RKO (cell line): ENCODE data around the gene SPNS2.

Experiments
- DNase-seq: peaks from one replicate; pipeline ENCODE4 v3.0.0-alpha.2; 2016; ENCODE audit warnings: low spot score

Gene SPNS2

DNA sequence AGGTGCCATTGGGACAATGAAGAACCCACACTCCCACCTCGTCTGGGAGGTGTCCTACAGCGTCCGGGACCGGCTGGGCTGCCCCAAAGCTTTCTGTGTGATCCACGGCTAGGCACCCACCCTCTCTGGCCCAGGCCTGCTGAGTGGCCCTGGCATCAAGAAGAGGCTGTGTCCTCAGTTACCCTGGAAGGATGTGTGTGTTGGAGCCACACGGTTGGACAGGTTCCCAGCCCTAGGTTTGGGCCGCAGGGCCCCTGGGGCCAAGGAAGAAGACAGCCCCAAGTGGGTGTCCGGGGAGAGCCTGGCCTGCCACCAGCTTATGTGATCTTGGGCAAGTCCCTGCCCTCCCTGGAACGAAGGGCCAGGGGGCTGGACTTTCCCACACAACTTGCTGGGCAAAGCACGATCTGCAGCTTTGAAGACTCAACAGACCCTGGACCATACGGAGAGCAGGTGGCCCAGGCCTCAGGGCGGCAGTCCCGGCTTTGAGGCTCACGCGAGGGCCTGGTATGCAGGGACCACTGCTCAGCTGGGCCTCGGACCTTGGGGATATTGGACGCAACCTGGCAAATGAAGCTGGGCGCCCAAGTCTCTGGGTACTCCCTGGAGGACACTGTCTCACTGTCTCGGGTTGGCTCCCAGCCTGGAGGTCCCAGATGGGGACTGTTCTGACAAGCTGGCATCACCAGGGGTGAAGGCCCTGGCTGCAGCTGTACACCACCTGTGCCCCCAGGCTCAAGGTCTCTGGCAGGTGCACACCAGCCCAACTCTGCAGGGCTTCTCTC is 39.0 kb downstream of the SPNS2 start:
- no peak for DNase-seq

DNA sequence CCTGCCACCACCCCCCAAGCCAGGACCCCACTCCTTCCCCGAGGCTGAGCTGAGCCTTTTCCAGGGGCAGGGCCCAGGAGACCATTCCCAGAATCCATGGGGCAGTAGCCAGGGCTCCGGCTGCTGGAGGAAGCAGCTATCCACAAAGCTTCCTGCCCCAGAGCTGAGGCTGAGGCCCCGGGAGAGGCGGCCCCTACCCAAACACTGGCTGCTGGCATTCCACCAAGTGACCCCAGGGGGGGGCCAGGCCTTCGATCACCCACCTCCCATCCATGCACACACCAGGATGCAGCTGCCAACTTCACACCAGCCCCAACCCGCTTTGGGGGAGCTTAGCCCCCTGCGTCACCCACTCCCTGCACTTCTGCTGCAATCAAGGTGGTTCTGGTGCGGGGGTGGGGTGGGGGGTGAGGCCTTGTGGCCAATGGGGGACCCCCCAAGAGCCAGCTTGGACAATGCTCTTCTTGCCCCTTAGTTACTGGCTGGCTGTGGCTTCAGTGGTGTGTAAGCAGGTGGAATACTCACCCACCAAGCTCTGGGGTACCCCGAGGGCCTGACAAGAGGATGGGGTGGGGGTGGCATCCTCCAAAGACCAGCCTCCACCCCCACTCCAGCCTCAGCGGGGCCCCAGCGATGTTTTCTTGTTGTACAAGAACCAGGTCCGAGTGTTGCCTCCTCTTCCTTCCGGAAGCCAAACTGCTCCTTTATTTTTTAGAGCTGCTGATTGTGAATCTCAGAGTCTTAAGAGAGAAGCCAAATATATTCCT is 39.7 kb downstream of the SPNS2 start:
- DNase-seq = no peak

DNA sequence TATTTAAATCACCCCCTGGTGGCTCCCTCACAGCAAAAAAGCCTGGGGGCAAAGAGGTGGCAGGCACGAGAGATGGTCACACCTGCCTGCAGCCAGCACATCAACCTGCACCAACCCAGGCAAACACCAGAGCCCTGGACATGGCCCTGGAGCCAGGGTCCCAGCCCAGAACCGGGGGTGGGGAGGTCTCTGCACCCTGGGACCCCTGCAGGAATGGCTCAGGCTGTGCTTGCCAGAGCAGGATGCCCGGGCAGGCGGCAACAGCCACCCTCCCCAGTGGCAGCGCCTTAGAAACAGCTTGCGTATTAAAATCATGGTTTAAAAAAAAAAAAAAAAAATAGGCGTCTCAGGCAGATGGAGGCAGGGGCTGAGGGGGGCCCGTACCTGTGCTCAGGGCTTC is 40.3 kb downstream of the SPNS2 start:
- no peak for DNase-seq

DNA sequence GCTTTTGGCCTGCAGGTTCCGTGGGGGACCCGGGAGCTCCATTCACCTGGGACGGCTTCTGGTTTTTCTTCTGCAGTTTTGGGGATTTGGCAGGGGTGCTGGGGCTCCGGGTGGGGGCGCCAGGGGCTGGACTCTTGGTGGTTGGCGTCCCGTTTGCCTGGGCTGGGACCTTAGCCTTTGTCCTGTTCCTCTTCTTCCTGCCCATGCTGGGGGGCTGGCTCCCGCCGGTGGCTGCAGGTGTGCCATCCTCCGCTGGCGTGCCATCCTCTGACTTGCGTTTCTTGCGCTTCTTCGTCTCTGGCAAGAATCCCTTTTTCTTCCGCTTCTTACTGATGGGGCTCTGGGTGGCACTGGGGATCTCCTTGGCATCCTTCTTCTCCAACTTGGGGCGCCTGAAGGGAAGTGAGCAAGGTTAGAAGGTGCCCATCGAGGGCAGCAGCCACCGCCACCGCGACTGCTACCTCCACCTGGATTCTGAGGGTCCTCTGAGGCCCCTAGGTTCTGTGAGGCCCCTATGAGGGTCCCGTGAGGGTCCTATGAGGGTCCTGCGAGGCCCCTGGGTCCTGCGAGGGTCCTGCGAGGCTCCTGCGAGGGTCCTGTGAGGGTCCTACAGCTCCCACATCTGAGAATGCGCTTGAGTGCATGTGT is 41.0 kb downstream of the SPNS2 start:
- DNase-seq = no peak

DNA sequence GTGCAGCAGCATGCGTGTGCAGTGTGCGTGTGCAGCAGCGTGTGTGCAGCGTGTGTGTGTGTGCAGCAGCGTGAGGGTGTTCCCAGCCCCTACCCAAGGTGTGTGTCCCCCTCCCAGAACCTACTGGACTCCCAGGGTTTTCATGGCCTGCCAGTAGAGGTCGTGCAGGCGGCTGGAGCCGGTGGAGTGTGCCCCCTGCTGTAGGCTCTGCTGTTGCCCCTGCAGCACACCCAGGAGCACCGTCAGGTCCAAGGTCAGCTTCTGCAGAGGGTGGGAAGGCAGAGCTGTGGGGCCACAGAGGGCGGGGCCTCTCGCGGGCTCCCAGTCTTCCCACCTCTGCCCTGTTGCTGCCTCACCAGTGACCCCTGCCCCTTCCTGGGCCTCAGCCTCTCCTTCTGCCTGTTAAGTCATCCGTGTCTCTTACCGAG is 41.6 kb downstream of the SPNS2 start:
- no peak for DNase-seq

DNA sequence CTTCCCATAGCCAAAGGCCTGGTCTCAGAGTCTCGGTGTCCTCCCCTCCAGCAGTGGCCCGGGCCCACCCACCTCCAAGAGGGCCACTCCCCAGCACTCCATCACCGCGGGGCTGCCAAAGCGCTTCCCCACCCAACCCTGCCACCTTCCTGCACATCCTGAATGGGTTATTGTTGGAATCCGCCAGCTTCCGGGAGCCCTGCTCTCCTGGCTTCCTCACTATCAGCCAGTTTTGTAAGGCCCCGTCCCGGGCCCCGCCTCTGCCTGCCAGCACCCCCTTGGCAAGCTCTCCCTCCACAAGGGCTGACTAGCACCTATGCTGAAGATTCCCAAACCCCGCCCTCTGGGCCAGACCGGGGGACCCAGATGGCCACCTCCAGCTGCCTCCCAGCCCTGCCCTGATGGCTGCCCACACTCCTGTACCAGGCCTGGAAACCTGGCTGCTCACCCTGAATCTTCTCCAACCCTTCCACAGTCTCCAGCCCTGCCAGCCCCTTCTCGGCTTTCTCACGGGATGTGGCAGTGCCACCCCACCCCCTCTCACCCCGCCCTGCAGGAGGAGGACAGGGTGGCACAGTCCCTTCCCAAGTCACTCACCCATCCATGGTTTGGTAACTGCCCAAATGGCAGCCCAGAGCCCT is 42.1 kb downstream of the SPNS2 start:
- DNase-seq = no peak

DNA sequence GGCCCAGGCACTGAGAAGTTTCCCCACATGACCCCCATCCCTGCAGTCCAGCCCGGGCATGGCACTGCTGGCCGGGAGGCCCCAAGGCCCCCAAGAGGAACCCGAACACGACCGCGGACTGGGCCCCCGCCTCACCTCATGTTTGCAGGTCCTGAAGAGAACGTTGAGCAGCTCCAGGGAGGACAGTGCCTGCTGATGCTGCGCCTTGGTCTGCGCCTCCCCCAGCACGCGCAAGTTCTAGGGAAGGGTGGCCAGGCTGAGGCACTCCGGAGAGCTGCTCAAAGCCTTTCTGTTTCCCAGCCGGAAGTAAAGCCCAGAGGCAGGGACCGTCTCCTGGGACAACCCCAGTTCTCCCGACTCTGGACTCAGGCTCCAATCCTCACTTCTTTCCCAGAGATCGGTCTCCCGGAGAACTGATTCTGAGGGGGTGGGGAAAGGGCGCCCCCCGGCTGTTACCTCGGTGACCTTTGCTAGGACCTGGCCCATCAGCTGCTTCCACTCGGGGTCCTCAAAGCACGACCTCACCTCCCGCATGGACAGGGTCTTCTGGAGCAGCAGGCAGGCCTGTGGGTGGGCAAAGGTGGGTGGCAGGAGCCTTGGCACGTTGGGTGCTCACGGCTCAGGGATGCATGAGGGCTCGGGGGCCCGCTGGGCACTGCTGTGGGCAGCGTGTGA is 42.8 kb downstream of the SPNS2 start:
- no peak for DNase-seq

DNA sequence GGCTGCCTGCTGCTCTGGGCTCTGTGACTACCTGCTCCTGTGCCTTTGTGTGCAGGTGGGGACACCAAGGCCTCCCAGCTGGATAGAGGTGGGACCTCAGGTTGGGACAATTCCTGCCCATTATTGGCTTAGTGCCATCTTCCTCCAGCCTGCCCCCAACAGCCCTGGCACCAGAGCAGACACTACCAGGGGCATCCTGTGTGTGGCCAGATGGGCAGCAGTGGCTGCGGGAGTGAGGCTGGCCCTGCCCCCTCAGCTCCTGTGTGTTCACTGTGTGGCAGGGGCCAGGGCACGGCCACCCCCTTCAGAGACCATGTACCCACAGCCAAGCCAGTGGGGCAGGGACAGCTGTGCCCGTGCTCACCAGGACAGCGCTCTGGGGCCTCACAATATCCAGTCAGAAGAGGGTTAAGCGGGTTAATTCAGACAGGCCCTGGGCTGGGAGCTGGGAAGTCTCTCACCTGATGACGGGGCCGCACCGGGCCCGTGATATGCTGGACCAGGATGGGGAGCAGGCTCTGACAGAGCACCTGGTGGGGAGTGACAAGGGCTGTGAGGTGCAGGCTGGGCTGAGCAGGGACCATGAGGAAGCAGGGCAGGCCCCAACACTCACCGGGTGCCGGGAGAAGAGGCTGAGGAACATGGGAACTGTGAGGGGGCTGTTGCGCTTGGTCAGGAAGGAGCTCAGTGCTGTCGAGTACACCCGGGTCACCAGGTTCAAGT is 43.5 kb downstream of the SPNS2 start:
- no peak for DNase-seq

DNA sequence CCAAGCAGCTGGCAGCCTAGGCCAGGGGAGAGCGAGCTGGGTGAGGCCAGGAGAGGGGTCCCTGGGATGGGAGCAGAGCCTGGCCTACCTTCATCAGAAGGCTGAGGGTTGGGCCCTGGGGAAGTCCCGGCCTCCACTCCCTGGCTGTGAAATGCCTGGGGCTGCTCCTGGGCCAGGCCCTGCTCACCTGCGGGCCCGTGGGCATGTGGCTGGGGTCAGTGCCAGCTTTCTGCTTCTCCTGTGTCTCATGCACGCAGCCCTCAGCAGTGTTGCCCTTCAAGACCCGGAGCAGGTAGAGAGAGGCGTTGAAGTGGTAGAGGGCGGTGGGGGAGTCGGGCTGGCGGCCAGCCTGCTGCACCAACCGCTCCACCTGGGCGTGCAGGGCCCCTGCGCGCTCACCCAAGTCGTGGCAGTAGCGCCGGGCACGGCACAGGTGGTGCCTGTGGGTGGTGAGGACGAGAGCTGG is 44.1 kb downstream of the SPNS2 start:
- DNase-seq = no peak

DNA sequence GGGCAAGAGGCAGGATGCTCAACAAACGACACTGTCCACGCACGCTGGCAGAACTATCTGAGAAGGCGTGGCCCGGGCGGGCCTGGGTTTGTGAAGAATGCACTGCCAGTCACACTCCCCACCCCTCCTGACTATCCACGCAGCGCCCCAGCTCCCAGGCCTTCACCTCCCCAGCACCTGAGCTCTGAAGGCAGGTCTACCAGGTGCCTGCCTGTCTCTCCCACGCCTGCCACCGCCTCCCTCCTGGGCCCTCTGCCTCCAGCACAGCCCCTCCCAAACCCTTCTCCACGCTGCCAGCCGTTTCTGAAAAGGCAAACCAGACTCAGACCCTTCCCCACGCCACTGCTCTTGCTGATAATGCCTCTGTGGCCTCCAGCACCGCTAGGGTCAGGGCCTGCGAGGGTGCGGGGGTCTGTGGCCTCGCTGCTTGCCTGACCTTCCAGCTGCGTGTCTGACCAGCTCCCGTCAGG is 44.9 kb downstream of the SPNS2 start:
- DNase-seq = no peak

DNA sequence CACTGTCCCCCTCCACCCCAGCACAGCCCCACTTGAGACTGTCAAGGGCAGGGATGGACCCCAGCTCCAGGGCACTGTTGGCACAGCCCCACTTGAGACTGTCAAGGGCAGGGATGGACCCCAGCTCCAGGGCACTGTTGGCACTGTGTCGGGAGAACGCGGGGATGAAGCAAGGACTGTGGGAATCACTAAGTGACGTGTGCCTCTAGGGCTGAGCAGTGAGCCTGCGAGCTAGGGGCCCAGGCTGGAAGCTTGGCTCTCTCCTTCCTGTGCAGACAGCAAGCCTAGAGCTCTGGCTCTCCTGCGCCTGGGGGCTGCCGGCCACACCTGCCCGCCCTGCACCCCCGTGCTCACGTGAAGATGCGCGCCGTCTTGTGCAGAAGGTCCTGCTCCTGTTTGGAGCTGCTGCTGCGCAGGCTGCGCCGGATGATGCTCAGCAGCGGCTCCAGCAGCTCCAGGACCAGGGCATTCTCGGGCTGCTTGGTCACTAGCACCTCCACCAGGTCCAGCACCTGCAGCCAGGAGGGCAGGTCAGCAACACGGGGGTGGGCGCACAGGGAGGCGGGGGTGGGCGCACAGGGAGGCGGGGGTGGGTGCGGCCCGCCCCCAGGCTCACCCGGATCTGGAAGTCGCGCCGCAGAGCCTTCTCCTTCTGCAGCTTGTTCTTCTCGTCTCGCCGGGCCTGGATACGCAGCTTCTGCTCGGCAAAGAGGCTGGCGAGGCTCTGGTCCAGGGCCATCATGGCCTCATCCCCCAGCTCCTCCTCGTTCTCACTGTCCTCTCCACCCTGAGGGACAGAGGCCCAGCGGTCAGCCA is 45.7 kb downstream of the SPNS2 start:
- DNase-seq = no peak

DNA sequence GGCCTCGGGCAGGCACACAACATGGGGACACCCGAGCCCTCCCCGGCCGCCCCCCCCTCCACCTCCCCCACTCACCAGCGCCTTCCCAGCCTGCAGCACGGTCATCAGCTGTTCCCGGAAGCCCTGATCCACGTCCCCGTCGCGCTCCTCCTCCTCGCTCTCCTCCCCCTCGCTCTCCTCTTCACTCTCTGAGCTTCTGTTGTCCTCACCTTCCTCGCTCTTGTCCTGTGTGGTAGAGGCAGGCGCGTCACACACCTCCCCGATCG is 46.2 kb downstream of the SPNS2 start:
- no peak for DNase-seq

DNA sequence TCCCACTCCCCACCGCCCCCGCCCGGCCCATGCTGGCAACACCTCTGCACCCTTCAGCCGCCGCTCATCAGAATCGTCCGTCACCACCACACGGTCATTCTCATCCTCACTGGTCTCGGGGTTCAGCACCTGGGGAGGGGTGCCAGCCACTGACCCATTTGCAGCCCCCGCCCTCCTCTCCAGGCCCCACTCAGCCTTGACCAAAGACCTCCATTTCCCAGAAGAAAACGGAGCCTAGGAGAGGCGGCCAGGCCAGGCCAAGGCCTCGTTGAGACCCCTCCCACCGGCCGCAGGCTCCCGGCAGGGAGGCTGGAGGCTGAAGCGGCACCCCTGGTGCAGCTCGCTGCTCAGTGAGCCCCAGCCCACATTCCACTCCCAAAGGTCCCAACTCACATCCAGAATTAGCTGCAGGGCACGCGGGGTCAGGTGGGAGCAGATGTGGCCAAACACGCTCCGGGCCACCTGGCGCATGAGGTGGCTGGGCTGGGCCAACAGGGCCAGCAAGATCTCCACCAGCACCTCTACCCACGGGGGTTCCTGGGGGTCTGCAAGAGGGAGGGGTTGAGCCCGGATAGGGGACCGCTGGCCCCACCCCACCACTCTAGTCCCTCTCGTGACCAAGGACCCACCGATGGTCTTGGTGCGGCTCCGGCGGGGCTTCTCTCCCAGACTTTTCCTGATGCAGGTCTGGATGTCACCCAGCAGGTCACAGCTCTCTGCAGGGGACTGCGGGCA is 46.7 kb downstream of the SPNS2 start:
- no peak for DNase-seq

DNA sequence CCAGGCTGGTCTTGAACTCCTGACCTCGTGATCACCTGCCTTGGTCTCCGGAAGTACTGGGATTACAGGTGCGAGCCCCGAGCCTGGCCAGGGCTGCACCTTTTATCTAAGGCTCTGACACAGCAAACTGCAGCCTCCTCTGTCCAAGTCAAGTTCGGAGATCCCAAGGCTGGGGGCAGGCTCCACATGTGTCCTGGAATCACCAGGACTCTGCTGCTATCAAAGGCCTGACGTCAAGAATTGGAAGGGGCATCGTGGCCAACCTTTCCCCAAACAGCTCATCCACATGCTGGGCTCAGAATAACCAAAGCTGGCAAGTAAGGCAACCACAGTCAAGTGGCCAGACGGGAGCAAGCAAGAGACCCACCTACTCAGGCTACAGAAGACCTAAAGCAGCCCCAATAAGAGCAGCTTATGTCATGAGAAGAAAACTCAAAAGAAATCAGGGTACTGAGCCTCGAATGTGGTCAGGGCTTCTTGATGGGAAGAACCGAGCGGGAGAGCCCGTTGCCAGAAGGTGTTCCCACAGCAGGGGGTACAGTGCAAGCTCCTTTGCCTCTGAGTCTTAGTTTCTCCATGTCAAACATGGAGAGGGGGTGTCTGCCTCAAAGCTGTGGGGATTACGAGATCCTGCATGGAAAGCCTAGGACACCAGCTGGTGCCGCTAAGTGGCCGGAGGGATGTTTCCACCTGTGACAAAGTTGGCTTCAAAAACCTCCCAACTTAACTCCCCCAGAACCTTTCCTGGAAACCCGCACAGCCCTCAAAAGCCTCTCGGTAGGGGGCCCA is 48.6 kb downstream of the SPNS2 start:
- DNase-seq = no peak

DNA sequence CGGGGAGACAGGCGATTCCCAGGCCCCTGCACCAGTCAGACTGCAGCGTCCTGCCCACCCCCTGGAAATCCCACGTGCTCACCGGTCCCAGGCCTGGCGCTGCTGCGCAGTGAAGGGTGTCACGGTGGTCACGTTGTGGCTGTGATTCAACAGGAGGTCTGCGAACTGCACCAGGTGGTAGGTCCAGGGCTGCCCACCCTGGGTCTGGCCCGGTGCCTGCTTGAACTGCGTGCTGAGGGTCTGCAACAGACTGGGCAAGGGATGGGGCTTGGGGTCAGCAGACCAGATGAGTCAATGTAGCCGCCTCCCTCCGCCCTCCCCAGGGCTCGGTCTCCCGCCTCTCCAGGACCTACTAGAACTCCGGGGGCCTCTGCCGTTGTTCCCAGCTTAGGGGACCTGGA is 49.4 kb downstream of the SPNS2 start:
- no peak for DNase-seq

DNA sequence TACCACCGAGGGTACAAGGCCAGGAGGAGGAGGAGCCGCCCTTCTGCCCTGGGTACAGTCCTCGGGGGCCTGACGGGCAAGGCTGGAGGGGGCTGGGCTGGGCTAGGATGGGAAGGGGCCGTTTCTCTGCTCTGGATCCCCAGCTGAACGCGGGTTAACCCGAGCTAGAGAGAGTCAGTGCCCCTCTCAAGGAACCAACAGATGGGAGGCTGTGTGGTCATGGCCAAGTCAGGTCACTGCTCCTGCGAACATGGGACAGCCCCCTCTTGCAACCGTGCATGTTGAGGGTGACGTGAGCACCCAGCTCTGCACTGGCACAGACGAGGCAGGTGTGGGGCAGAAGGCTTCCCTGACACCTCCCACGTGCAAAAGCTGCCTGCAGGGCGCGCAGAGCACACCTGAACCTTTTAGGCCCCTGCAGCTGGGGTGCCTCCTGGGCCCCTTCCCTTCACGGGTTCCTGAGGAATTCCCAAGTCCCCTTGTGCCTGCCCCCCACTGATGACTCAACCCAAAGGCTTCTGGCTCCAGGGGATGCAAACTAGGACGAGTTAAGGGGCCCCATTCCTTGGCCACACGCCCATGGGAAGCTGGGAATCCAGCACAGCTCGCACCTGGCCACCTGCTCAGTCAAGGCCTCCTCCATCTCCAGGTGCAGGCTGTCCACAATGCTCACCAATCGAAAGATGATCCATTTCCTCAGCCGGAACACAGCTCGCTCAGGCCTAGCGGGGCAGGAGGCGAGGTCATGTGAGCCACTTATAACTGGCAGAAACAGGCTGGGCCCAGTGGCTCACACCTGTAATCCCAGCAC is 50.2 kb downstream of the SPNS2 start:
- no peak for DNase-seq

DNA sequence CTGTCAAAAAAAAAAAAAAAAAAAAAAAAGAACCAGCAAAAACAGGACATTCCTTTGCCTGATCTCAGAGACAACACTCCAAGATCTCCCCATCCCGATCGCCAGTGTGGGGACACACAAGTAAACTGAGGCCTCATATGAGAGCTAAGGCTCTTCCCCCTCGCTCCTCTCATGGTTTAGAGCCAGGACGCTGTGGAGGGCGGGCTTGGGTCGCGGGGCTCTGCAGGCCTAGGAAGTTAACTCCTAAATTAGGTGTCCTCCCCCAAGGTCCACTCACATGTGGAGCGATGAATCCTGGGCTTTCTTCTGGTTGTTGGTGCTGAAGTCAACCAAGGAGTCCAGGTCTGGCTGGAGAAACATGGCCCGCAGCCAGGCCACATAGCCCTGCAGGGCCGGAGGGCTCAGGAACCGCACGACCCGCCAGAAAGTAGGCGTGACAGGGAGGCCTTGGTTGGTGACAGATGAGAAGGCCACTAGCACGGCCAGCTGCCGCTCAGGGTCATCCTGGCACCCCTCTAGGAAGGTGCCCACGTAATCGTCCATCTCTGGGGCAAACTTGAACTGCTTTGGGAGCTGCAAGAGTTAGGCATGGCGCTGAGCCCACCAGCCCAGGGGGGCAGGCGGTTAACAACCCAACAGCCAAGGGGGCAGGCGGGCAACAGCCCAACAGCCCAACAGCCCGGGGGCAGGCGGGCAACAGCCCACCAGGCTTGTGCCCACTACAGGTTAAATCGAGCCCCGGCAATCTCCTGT is 51.3 kb downstream of the SPNS2 start:
- DNase-seq = no peak
